ENCODE results near the gene SSR2.
"Not testable (repeated sequence)": the region's sequence is repeated elsewhere in the genome, so short reads cannot be mapped to it uniquely, and the experiment has no call there.

SSR2 gene

GRCh38 chr1:155990005-155990739, 30.6 kb downstream of the SSR2 start:
- DNase-seq, result peak in 1 of 2 experiments; percentile 36

- DNase-seq, result peak; percentile 74 to 77
Measured at GRCh38 chr1:155989242-155990004, 31.3 kb downstream of the SSR2 start.

- not testable (repeated sequence) for DNase-seq
Measured at GRCh38 chr1:155984903-155985645, 35.7 kb downstream of the SSR2 start.

GRCh38 chr1:155984341-155984740, 36.4 kb downstream of the SSR2 start:
- DNase-seq, result no peak

GRCh38 chr1:155983191-155984024, 37.3 kb downstream of the SSR2 start:
- DNase-seq, result no peak

GRCh38 chr1:155982106-155982505, 38.6 kb downstream of the SSR2 start:
- DNase-seq, result no peak

GRCh38 chr1:155981266-155982088, 39.3 kb downstream of the SSR2 start:
- peak; percentile 60 to 73 for DNase-seq

GRCh38 chr1:155979597-155980343, 41.0 kb downstream of the SSR2 start:
- peak in 1 of 2 experiments; percentile 34 for DNase-seq

- DNase-seq, result peak; percentile 41 to 42
Measured at GRCh38 chr1:155978973-155979429, 41.8 kb downstream of the SSR2 start.

- DNase-seq, result peak; percentile 97 to 98
Measured at GRCh38 chr1:155978325-155978972, 42.3 kb downstream of the SSR2 start, which contains the start of gene ARHGEF2. Gene ARHGEF2, minus strand, starts transcription at chr1:155978547. Its CDS starts 120 bp downstream, at chr1:155978427.

- no peak for DNase-seq
Measured at GRCh38 chr1:155977690-155978324, 42.9 kb downstream of the SSR2 start.

- DNase-seq, result no peak
Measured at GRCh38 chr1:155976913-155977689, 43.6 kb downstream of the SSR2 start.

GRCh38 chr1:155976062-155976912, 44.5 kb downstream of the SSR2 start:
- peak; percentile 96 to 97 for DNase-seq

- DNase-seq, result no peak
Measured at GRCh38 chr1:155975375-155976061, 45.2 kb downstream of the SSR2 start.

- no peak for DNase-seq
Measured at GRCh38 chr1:155974208-155975115, 46.3 kb downstream of the SSR2 start.

GRCh38 chr1:155973723-155974122, 47.0 kb downstream of the SSR2 start:
- no peak for DNase-seq

All from Kasumi-1 (cell line).